Epithelial cell of esophagus (primary cell): ENCODE data around the gene XKR7.

Experiments used
- DNase-seq: peaks from one replicate; pipeline ENCODE4 v3.0.0; 2010; ENCODE audit warnings: low read depth
- H3K4me3 ChIP-seq: 2 replicates; pipeline ENCODE4 v1.5.1; 2011; ENCODE audit warnings: mild to moderate bottlenecking, low read length, control low read depth
- TF ChIP-seq, protein P1 (sequence below): IDR thresholded peaks from 2 replicates; pipeline ENCODE4 v1.5.1; 2011; ENCODE audit warnings: low read depth, mild to moderate bottlenecking, low read length, control low read depth, inconsistent platforms; ENCODE audit not compliant: insufficient read depth; ENCODE audit errors: missing control alignments

The XKR7 gene

DNA sequence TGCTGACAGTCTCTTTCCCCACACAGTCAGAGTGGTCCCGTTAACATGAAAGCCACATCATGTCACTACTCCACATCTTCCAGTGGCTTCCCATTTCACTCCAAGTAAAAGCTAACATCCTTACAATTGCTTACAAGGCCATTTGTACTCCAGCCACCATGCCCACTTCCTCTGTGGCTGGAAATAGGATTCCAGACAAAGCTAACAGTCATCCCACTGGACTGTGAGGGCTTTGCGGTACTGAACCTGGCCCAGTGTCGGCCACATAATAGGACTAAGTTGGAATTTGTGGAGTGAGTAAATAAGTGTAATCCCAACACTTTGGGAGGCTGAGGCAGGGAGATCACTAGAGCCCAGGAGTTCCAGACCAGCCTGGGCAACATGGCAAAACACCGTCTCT is 53.1 kb downstream of the XKR7 start:
- DNase-seq, result no peak
- TF ChIP-seq, protein P1, sequence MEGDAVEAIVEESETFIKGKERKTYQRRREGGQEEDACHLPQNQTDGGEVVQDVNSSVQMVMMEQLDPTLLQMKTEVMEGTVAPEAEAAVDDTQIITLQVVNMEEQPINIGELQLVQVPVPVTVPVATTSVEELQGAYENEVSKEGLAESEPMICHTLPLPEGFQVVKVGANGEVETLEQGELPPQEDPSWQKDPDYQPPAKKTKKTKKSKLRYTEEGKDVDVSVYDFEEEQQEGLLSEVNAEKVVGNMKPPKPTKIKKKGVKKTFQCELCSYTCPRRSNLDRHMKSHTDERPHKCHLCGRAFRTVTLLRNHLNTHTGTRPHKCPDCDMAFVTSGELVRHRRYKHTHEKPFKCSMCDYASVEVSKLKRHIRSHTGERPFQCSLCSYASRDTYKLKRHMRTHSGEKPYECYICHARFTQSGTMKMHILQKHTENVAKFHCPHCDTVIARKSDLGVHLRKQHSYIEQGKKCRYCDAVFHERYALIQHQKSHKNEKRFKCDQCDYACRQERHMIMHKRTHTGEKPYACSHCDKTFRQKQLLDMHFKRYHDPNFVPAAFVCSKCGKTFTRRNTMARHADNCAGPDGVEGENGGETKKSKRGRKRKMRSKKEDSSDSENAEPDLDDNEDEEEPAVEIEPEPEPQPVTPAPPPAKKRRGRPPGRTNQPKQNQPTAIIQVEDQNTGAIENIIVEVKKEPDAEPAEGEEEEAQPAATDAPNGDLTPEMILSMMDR, result no peak
- H3K4me3 ChIP-seq, result no peak overlapping the region

DNA sequence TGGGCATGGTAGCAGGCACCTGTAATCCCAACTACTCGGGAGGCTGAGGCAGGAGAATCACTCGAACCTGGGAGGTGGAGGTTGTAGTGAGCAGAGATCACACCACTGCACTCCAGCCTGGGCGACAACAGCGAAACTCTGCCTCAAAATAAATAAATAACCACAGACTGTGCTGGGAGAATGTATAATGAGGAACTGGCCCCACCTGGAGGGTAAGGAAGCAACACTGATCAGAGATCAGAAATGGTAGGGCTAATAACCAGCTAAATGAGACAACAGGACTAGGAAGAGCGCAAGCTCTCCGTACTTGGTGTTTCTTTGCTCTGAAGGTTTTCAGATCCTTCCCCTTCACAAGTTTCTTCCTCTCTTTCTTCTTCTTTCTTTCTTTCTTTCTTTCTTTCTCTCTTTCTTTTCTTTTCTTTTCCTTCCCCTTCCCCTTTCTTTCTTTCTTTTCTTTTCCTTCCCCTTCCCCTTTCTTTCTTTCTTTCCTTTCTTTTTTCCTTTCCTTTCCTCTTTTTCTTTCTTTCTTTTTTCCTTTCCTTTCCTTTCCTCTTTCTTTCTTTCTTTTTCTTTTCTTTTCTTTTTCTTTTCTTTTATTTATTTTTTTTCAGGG is 56.8 kb downstream of the XKR7 start:
- no peak overlapping the region for H3K4me3 ChIP-seq
- DNase-seq, result no peak
- TF ChIP-seq, protein P1, result no peak

- no peak for DNase-seq
- TF ChIP-seq, protein P1, result no peak
These were observed 59.7 kb downstream of the XKR7 start for GRCh38 chr20:32027643-32028042.

GRCh38 chr20:32028647-32029372 is 60.9 kb downstream of the XKR7 start:
- TF ChIP-seq, protein P1, result no peak
- H3K4me3 ChIP-seq, result no peak overlapping the region
- DNase-seq, result no peak

More at GRCh38 chr20:32027643-32028042, 59.7 kb downstream of the XKR7 start:
- no peak overlapping the region for H3K4me3 ChIP-seq

- no peak for DNase-seq
- TF ChIP-seq, protein P1, result no peak
- H3K4me3 ChIP-seq, result no peak overlapping the region
These were observed 61.6 kb downstream of the XKR7 start for GRCh38 chr20:32029561-32029960.

GRCh38 chr20:32031007-32031958 is 63.3 kb downstream of the XKR7 start:
- peak overlapping the region; percentile 10 for H3K4me3 ChIP-seq

More at GRCh38 chr20:32031007-32031958, 63.3 kb downstream of the XKR7 start:
- TF ChIP-seq, protein P1, result peak; percentile 74
- peak; percentile 77 for DNase-seq
